HepG2 (cell line): ENCODE data around the gene PLAGL2. TPM values are rescaled to one million over a fixed set of nuclear protein-coding genes. Genes with fewer than 3 reads are reported as not detected.

Experiments used
- ATAC-seq: fragments of 200-7000 bp; cut with Tn5 transposase; 3 replicates; pipeline ENCODE4 v1.9.1; 2020; ENCODE audit warnings: mild to moderate bottlenecking, moderate library complexity
- BruUV-seq: library from RNA; stranded (reverse); fragments of 400-500 nt; replicated peaks from 2 replicates; lab custom pipeline; 2021; lab: Mats Ljungman, UMichigan
- CTCF ChIA-PET: fragments of 300-600 bp; formaldehyde crosslinking; extraction: SDS; loops from one replicate; lab custom pipeline; 2021; ENCODE audit warnings: low total read pairs, inconsistent platforms, low intra/inter-chr PET ratio; lab: Yijun Ruan, JAX
- POLR2A ChIA-PET: fragments of 350-600 bp; sonication (Branson Sonifier 250); formaldehyde crosslinking; loops from one replicate; lab custom pipeline; 2020; ENCODE audit warnings: antibody characterized with exemption, inconsistent platforms; lab: Yijun Ruan, JAX
- DNase-seq: peaks from one replicate; pipeline ENCODE4 v3.0.0-alpha.2; 2015; ENCODE audit warnings: low spot score
- FAIRE-seq: peaks from 3 replicates; lab custom pipeline; 2011; peaks lifted over from hg19 to GRCh38; lab: Jason Lieb, UNC
- H2AFZ ChIP-seq: one replicate; pipeline ENCODE4 v1.6.1; 2011; ENCODE audit warnings: low read length, inconsistent platforms
- H3K27ac ChIP-seq: fragments of 300-600 bp; 3 replicates; pipeline ENCODE4 v1.8.0; 2011; ENCODE audit warnings: mixed run types, mild to moderate bottlenecking, mixed read lengths, low read length, inconsistent platforms; ENCODE audit not compliant: insufficient read depth; ENCODE audit errors: extremely low read length
- H3K27me3 ChIP-seq, 2 experiments: fragments of 200-600 bp in 1 of 2; 2 replicates in 1 of 2; 3 replicates in 1 of 2; pipeline versions ENCODE4 v1.6.0 to v1.8.0; 2011; ENCODE audit warnings: low read length in 2 of 2, mild to moderate bottlenecking in 2 of 2, moderate library complexity in 2 of 2, inconsistent platforms in 1 of 2; ENCODE audit not compliant: insufficient read depth in 2 of 2, control insufficient read depth in 1 of 2
- H3K36me3 ChIP-seq, 2 experiments: fragments of 200-600 bp in 1 of 2; replicated peaks in 1 of 2; 2 replicates in 1 of 2; 3 replicates in 1 of 2; pipeline versions ENCODE4 v1.5.1 to v1.8.0; 2011; ENCODE audit warnings: low read length in 2 of 2, inconsistent platforms in 1 of 2; ENCODE audit not compliant: insufficient read depth in 2 of 2, control insufficient read depth in 1 of 2
- H3K4me1 ChIP-seq: 2 replicates; pipeline ENCODE4 v1.5.1; 2012; ENCODE audit warnings: low read length, inconsistent platforms; ENCODE audit not compliant: insufficient read depth
- H3K4me2 ChIP-seq: 2 replicates; pipeline ENCODE4 v1.6.0; 2011; ENCODE audit warnings: low read depth, low read length, inconsistent platforms
- H3K4me3 ChIP-seq, 3 experiments: fragments of 200-600 bp in 1 of 3; sonication (generic), shearing (Covaris generic) in 1 of 3; replicated peaks in 1 of 3; 2 replicates each; pipeline ENCODE4 v1.5.1; 2011 to 2016; ENCODE audit warnings: low read length in 3 of 3, inconsistent platforms in 2 of 3, low read depth in 2 of 3, mild to moderate bottlenecking in 2 of 3, control low read depth in 1 of 3, mixed read lengths in 1 of 3; ENCODE audit not compliant: insufficient read depth in 1 of 3
- H3K79me2 ChIP-seq: one replicate; pipeline ENCODE4 v1.6.1; 2011; ENCODE audit warnings: low read length, inconsistent platforms; ENCODE audit not compliant: insufficient read depth
- H3K9ac ChIP-seq: 2 replicates; pipeline ENCODE4 v1.6.0; 2011; ENCODE audit warnings: mild to moderate bottlenecking, low read depth, low read length, inconsistent platforms; ENCODE audit not compliant: insufficient read depth
- H3K9me3 ChIP-seq: 2 replicates; pipeline ENCODE4 v1.5.1; 2012; ENCODE audit warnings: mild to moderate bottlenecking, low read length
- H4K20me1 ChIP-seq: 2 replicates; pipeline ENCODE4 v1.6.0; 2011; ENCODE audit warnings: inconsistent platforms, mild to moderate bottlenecking, low read length, moderate library complexity; ENCODE audit not compliant: insufficient read depth
- AGO2 ChIP-seq: fragments of 200-400 bp; formaldehyde crosslinking; optimal IDR thresholded peaks from 2 replicates; pipeline ENCODE3; 2017; ENCODE audit warnings: mild to moderate bottlenecking, low read depth, low read length, moderate library complexity
- MTF2 ChIP-seq: sonication (generic); formaldehyde crosslinking; IDR thresholded peaks from 2 replicates; pipeline ENCODE4 v1.5.0; 2020; ENCODE audit warnings: missing genetic modification reagents, borderline replicate concordance
- NFKB2 ChIP-seq: sonication (generic); formaldehyde crosslinking; IDR thresholded peaks from 2 replicates; pipeline ENCODE4 v1.4.0; 2020; ENCODE audit warnings: missing genetic modification reagents, borderline replicate concordance
- POLR2A ChIP-seq, 2 experiments: IDR thresholded peaks; 2 replicates each; pipeline ENCODE4 v1.6.1; 2011; ENCODE audit warnings: low read depth in 2 of 2, low read length in 2 of 2, mild to moderate bottlenecking in 1 of 2, moderate library complexity in 1 of 2; ENCODE audit not compliant: insufficient read depth in 1 of 2
- SP140L ChIP-seq: sonication (generic); formaldehyde crosslinking; IDR thresholded peaks from 2 replicates; pipeline ENCODE4 v1.4.0; 2020; ENCODE audit warnings: missing genetic modification reagents, borderline replicate concordance
- SRY ChIP-seq: sonication (generic); formaldehyde crosslinking; IDR thresholded peaks from 2 replicates; pipeline ENCODE4 v1.8.0; 2022; ENCODE audit warnings: mild to moderate bottlenecking, missing genetic modification reagents
- ZC3H13 ChIP-seq: sonication (generic); formaldehyde crosslinking; IDR thresholded peaks from 2 replicates; pipeline ENCODE4 v1.8.1; 2023; ENCODE audit warnings: mild to moderate bottlenecking, missing genetic modification reagents, moderate library complexity
- ZNF12 ChIP-seq: sonication (generic); formaldehyde crosslinking; IDR thresholded peaks from 2 replicates; pipeline ENCODE4 v1.5.0; 2020; ENCODE audit warnings: missing genetic modification reagents
- ZNF296 ChIP-seq: sonication (generic); formaldehyde crosslinking; conservative IDR thresholded peaks from 2 replicates; pipeline ENCODE4 v1.5.0; 2020; ENCODE audit warnings: mild to moderate bottlenecking, missing genetic modification reagents
- ZNF329 ChIP-seq: sonication (generic); formaldehyde crosslinking; IDR thresholded peaks from 2 replicates; pipeline ENCODE4 v1.9.0; 2021; ENCODE audit warnings: low read depth, mild to moderate bottlenecking, missing genetic modification reagents
- WGBS: methylation state at CpG from one replicate; pipeline ENCODE4 v1.1.6; 2017; ENCODE audit warnings: low lambda C conversion rate; 5-methylcytosine and 5-hydroxymethylcytosine counted together
- in situ Hi-C: cut with HindIII; loops from 2 replicates; pipeline ENCODE4 v1.10.0; 2017; ENCODE audit warnings: low pct_unique_long_range_greater_than_20kb; ENCODE audit not compliant: extremely low pct_ligation_motif_present
- intact Hi-C: fragments of 100-400 bp; cut with micrococcal nuclease; formaldehyde crosslinking; loops from one replicate; pipeline ENCODE4 v1.10.0; 2022; ENCODE audit not compliant: unreplicated experiment
- polyA plus RNA-seq, 8 experiments: library from polyadenylated mRNA; depleted of rRNA in 3 of 8; stranded (reverse) in 7 of 8; unstranded in 1 of 8; fragments of >200 nt; fragmentation: Illumina TruSeq in 4 of 8; extraction: Trizol in 4 of 8; gene quantifications; 2 replicates each; pipeline versions ENCODE4 v1.2.1 to v1.2.3, GENCODE V29; 2011 to 2016; ENCODE audit warnings: low read depth in 4 of 8, missing spikeins in 1 of 8, mixed read lengths in 1 of 8; ENCODE audit not compliant: insufficient read depth in 1 of 8
- total RNA-seq, 5 experiments: library from RNA; depleted of rRNA; stranded (reverse); fragments of >200 nt; fragmentation: Illumina TruSeq; extraction: Trizol; gene quantifications; 2 replicates each; pipeline ENCODE4 v1.2.3, GENCODE V29; 2016; ENCODE audit warnings: low read depth in 1 of 5
- TF ChIP-seq, protein P1 (sequence below): sonication (generic); formaldehyde crosslinking; conservative IDR thresholded peaks from 2 replicates; pipeline ENCODE4 v1.8.1; 2023; ENCODE audit warnings: missing genetic modification reagents
- TF ChIP-seq, protein P2 (sequence below): fragments of 450-650 bp; IDR thresholded peaks from 2 replicates; pipeline ENCODE4 v1.6.1; 2017

The PLAGL2 gene
- total and polyA plus RNA-seq, 2 of the 13 experiments (the other 11 are each of a cell fraction or from before 2014, with no cell fraction given): 15.2 to 15.3 TPM

DNA sequence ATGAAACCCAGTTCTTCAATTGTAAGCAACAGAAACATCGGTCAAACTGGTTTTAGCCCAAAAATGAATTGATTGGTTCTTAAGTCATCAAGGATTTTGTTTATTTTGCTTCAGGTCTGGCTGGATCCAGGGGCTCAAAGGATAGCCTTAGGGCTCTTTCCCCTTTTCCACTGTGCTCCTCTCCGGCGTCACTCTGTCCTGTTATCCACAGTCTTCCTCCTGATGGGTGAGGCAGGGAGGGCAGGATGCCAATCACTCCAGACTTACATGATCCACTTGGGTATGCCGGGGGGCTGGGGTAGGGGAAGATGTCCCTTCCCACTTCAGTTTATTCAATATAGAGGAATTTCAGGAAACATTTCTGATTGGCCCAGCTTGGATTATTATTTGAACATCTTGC lies 40.0 kb downstream of the PLAGL2 start:
- Histone ChIP-seq H3K9me3 (no peaks in the 10 kb centered on the region), H3K36me3 (peaks cover 30 to 39% of the 10 kb centered on the region in 2 experiments), H3K27ac (no peak overlapping the region), H3K27me3 (no peaks in the 10 kb centered on the region), H2AFZ (no peak overlapping the region), H3K4me2 (no peak overlapping the region), H4K20me1 (no peaks in the 10 kb centered on the region), H3K4me1 (peaks cover 9% of the 10 kb centered on the region), H3K9ac (no peak overlapping the region), H3K79me2 (no peaks in the 10 kb centered on the region), H3K4me3 (no peak overlapping the region)
- ATAC-seq (no peak), FAIRE-seq (peak; percentile 34), DNase-seq (no peak)
- in situ Hi-C loops: no loop called here
- no TSS peak for BruUV-seq
- 99% methylated on average over 4 of the region's 4 CpGs for WGBS
- POLR2A ChIA-PET: no interaction called here
- intact Hi-C loops: no loop called here
- CTCF ChIA-PET: no interaction called here
- no peak for TF ChIP-seq ZNF296 (CRISPR knock-in tag)
- no peak for TF ChIP-seq MTF2 (CRISPR knock-in tag)
- TF ChIP-seq ZNF329: peak; percentile 99
- peak; percentile 53; the same call in 1 of the 2 replicates for TF ChIP-seq ZC3H13 (CRISPR knock-in tag)

DNA sequence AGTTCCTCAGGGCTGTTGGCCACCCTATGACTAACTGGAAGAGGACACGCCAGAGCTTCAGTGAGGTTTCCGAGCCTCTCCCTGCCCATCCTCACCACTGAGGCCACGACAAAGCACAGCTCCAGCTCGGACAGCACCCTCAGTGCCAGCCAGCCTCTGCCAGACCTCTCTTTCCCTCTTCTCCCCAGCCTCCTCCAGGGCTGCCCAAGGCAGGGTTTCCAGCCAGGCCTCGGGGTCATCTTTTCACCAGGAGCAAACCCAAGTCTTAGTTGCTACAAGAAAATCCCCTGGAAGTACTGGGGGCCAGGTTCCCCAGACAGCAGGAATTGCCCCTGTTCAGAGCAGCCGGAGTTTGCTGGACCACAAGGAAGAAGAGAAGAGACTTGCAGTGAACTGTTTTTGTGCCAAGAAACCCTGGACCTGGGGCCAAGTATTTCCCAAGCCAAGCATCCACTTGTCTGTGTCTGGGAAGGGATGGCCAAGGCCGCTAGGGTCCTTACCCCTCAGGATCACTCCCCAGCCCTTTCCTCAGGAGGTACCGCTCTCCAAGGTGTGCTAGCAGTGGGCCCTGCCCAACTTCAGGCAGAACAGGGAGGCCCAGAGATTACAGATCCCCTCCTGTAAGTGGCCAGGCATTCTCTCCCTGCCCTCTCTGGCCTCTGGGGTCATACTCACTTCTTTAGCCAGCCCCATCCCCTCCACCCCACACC lies 41.6 kb downstream of the PLAGL2 start:
- WGBS: 97% methylated on average over 8 of the region's 8 CpGs
- intact Hi-C loops (no loop called here), in situ Hi-C loops (no loop called here)
- FAIRE-seq (no peak), DNase-seq (no peak), ATAC-seq (peak; percentile 17; the same call in 2 of the 3 replicates)
- BruUV-seq: no TSS peak
- Histone ChIP-seq H3K27ac (no peak overlapping the region), H2AFZ (no peak overlapping the region), H3K4me3 (no peak overlapping the region), H3K9ac (no peak overlapping the region), H4K20me1 (no peaks in the 10 kb centered on the region), H3K27me3 (no peaks in the 10 kb centered on the region)
- CTCF ChIA-PET: no interaction called here
- 0 out of 4 replicates have a peak, but pooled peaks of 1 of the 2 experiments have one; percentile 19 for TF ChIP-seq POLR2A (IDR thresholded peaks at IDR 0.05; ENCODE audit: insufficient read depth in 1 of 2, low read depth in 2 of 2, low read length in 2 of 2)
- no peak for TF ChIP-seq ZNF12 (CRISPR knock-in tag)
- no peak for TF ChIP-seq SRY (CRISPR knock-in tag)
- TF ChIP-seq, protein P1, sequence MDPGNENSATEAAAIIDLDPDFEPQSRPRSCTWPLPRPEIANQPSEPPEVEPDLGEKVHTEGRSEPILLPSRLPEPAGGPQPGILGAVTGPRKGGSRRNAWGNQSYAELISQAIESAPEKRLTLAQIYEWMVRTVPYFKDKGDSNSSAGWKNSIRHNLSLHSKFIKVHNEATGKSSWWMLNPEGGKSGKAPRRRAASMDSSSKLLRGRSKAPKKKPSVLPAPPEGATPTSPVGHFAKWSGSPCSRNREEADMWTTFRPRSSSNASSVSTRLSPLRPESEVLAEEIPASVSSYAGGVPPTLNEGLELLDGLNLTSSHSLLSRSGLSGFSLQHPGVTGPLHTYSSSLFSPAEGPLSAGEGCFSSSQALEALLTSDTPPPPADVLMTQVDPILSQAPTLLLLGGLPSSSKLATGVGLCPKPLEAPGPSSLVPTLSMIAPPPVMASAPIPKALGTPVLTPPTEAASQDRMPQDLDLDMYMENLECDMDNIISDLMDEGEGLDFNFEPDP (CRISPR knock-in tag): 0 out of 2 replicates have a peak, but pooled peaks have one; percentile 30
- TF ChIP-seq AGO2: peak; percentile 34
- TF ChIP-seq, protein P2, sequence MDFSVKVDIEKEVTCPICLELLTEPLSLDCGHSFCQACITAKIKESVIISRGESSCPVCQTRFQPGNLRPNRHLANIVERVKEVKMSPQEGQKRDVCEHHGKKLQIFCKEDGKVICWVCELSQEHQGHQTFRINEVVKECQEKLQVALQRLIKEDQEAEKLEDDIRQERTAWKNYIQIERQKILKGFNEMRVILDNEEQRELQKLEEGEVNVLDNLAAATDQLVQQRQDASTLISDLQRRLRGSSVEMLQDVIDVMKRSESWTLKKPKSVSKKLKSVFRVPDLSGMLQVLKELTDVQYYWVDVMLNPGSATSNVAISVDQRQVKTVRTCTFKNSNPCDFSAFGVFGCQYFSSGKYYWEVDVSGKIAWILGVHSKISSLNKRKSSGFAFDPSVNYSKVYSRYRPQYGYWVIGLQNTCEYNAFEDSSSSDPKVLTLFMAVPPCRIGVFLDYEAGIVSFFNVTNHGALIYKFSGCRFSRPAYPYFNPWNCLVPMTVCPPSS: no peak
- TF ChIP-seq NFKB2 (CRISPR knock-in tag): 0 out of 2 replicates have a peak, but pooled peaks have one; percentile 31
- TF ChIP-seq SP140L (CRISPR knock-in tag): no peak
- TF ChIP-seq, all 625 proteins: peak for 4
- Histone ChIP-seq H3K4me1 (peaks cover 9% of the 10 kb centered on the region), H3K79me2 (no peaks in the 10 kb centered on the region), H3K4me2 (no peak overlapping the region), H3K9me3 (no peaks in the 10 kb centered on the region), H3K36me3 (peaks cover 40 to 55% of the 10 kb centered on the region in 2 experiments)
- POLR2A ChIA-PET: no interaction called here
